Osteoblast (primary cell): ENCODE measurements around the gene PCCA. TPM values are rescaled to one million over a fixed set of nuclear protein-coding genes. Genes with fewer than 3 reads are reported as not detected.

ENCODE experiments used
- DNase-seq: peaks from one replicate; pipeline ENCODE4 v3.0.0; 2011; ENCODE audit warnings: low spot score, mixed read lengths; ENCODE audit not compliant: insufficient read length; ENCODE audit errors: missing footprints
- H2AFZ ChIP-seq: 2 replicates; pipeline ENCODE4 v1.6.0; 2011; ENCODE audit warnings: mild to moderate bottlenecking, low read length
- H3K27ac ChIP-seq: 2 replicates; pipeline ENCODE4 v1.5.1; 2011; ENCODE audit warnings: mild to moderate bottlenecking, low read depth, low read length, moderate library complexity
- H3K27me3 ChIP-seq: 2 replicates; pipeline ENCODE4 v1.6.0; 2012; ENCODE audit warnings: mild to moderate bottlenecking, control low read depth, inconsistent platforms, low read length, moderate library complexity; ENCODE audit not compliant: insufficient read depth
- H3K36me3 ChIP-seq: 2 replicates; pipeline ENCODE4 v1.5.1; 2011; ENCODE audit warnings: mild to moderate bottlenecking, low read length, control low read depth, moderate library complexity; ENCODE audit not compliant: insufficient read depth
- H3K4me1 ChIP-seq: 2 replicates; pipeline ENCODE4 v1.5.1; 2011; ENCODE audit warnings: mild to moderate bottlenecking, low read length, control low read depth, moderate library complexity; ENCODE audit not compliant: insufficient read depth
- H3K4me2 ChIP-seq: 2 replicates; pipeline ENCODE4 v1.6.0; 2011; ENCODE audit warnings: mild to moderate bottlenecking, low read length; ENCODE audit not compliant: insufficient read depth
- H3K4me3 ChIP-seq: fragments of 200-600 bp; sonication (generic); 3 replicates; pipeline ENCODE4 v1.5.1; 2012; ENCODE audit warnings: mild to moderate bottlenecking, low read length, inconsistent platforms; ENCODE audit not compliant: insufficient read depth
- H3K79me2 ChIP-seq: 2 replicates; pipeline ENCODE4 v1.6.0; 2012; ENCODE audit warnings: mild to moderate bottlenecking, low read length, control low read depth, inconsistent platforms; ENCODE audit not compliant: insufficient read depth
- H3K9me3 ChIP-seq: 2 replicates; pipeline ENCODE4 v1.5.1; 2011; ENCODE audit warnings: low read depth, low read length, control low read depth
- H4K20me1 ChIP-seq: 2 replicates; pipeline ENCODE4 v1.6.0; 2012; ENCODE audit warnings: mild to moderate bottlenecking, low read length, control low read depth; ENCODE audit not compliant: insufficient read depth
- CTCF ChIP-seq: IDR thresholded peaks from 2 replicates; pipeline ENCODE4 v1.5.1; 2011; ENCODE audit warnings: mild to moderate bottlenecking, low read depth, low read length, moderate library complexity; ENCODE audit errors: extremely low read depth
- total RNA-seq: library from RNA; depleted of rRNA; stranded (reverse); fragments of >200 nt; gene quantifications from 2 replicates; pipeline ENCODE4 v1.2.3, GENCODE V29; 2012

Gene PCCA
- total RNA-seq, 1 donor: 40.5 TPM

- no peak overlapping the region for H3K4me3 ChIP-seq
These were observed 472.2 kb downstream of the PCCA start for GRCh38 chr13:100561158-100561499.

GRCh38 chr13:100561599-100562204 is 472.8 kb downstream of the PCCA start:
- no peak overlapping the region for H3K27ac ChIP-seq
- H3K79me2 ChIP-seq: no peaks in the 10 kb centered on the region
- no peak for DNase-seq
- H3K27me3 ChIP-seq: no peaks in the 10 kb centered on the region
- no peaks in the 10 kb centered on the region for H3K9me3 ChIP-seq
- no peak for TF ChIP-seq CTCF
- no peak overlapping the region for H3K4me2 ChIP-seq
- H4K20me1 ChIP-seq: peaks cover 8% of the 10 kb centered on the region
- no peaks in the 10 kb centered on the region for H3K36me3 ChIP-seq
- H3K4me1 ChIP-seq: peaks cover 1% of the 10 kb centered on the region
- H2AFZ ChIP-seq: no peak overlapping the region
- H3K4me3 ChIP-seq: no peak overlapping the region

More at GRCh38 chr13:100561158-100561499, 472.2 kb downstream of the PCCA start:
- Histone ChIP-seq H3K4me1 (no peaks in the 10 kb centered on the region), H2AFZ (no peak overlapping the region), H3K36me3 (no peaks in the 10 kb centered on the region), H3K27ac (no peak overlapping the region), H3K4me2 (no peak overlapping the region), H3K9me3 (no peaks in the 10 kb centered on the region), H3K27me3 (no peaks in the 10 kb centered on the region), H4K20me1 (peaks cover 8% of the 10 kb centered on the region), H3K79me2 (no peaks in the 10 kb centered on the region)
- no peak for DNase-seq
- no peak for TF ChIP-seq CTCF

DNA sequence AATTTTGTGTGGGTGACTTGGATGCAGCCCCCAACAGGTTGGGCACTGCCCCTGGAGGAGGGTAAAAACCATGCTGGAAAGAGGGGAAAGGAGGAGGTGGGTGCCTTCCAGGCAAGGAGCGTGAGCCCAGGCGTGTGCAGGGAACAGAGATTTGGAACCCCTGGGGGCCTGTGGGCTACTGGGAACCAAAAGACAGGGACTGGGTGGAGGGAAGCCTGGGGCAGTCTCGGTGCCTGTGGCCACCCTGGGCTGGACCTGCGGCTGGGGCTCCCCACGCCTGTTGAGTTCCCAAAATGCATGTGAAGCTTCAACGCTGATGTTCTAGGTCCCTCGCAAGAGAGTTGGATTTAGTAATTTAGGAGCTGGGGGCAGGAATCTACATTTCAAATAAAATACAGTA is 474.9 kb downstream of the PCCA start:
- H3K4me2 ChIP-seq: no peak overlapping the region
- no peaks in the 10 kb centered on the region for H3K79me2 ChIP-seq
- H3K27me3 ChIP-seq: no peaks in the 10 kb centered on the region
- H3K9me3 ChIP-seq: no peaks in the 10 kb centered on the region
- no peaks in the 10 kb centered on the region for H3K36me3 ChIP-seq
- TF ChIP-seq CTCF: no peak
- H4K20me1 ChIP-seq: peaks cover 5% of the 10 kb centered on the region
- H3K27ac ChIP-seq: no peak overlapping the region
- no peak overlapping the region for H2AFZ ChIP-seq
- peaks cover 3% of the 10 kb centered on the region for H3K4me1 ChIP-seq
- no peak overlapping the region for H3K4me3 ChIP-seq
- no peak for DNase-seq

DNA sequence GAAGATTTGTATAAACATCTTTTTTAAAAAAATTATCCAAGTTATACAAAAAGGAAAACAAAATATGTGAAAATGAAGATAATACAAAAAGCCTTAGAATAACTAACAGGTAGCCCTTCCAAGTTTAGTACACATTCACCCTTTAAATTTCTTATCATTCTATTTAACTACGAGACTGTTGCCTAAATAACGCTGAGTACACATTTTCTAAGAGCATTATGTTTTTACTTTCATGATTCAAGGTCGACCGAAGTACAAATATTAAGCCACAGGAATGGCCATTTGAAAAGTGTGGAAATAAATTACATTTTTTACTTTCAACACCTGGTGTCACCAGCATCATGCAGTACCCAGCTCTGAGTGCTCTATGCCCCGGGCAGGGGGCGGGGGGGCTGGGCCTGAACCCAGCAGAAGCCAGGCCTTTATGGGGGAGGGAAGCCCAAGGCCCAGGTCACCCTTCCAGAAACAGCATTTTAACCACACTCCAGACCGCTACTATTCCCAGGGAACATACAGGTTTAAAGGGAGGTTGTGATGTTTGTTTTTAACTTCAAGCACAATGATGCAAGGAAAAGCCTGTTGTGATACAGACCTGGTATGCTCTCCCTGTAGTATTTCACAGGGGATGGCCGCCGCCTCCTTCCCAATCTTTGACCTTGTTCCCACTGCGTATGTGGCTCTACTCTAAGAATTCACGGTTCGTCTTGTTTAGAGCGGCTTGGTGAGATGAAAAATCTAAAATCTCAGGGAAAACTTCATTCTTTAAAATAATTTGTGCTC is 475.7 kb downstream of the PCCA start:
- Histone ChIP-seq H3K9me3 (no peaks in the 10 kb centered on the region), H2AFZ (no peak overlapping the region), H3K4me1 (peaks cover 3% of the 10 kb centered on the region), H3K27me3 (no peaks in the 10 kb centered on the region), H3K27ac (no peak overlapping the region), H4K20me1 (peaks cover 5% of the 10 kb centered on the region), H3K79me2 (no peaks in the 10 kb centered on the region), H3K4me2 (no peak overlapping the region), H3K36me3 (no peaks in the 10 kb centered on the region), H3K4me3 (no peak overlapping the region)
- TF ChIP-seq CTCF: no peak
- no peak for DNase-seq
